ENCODE results near the gene C19orf53.

DNA sequence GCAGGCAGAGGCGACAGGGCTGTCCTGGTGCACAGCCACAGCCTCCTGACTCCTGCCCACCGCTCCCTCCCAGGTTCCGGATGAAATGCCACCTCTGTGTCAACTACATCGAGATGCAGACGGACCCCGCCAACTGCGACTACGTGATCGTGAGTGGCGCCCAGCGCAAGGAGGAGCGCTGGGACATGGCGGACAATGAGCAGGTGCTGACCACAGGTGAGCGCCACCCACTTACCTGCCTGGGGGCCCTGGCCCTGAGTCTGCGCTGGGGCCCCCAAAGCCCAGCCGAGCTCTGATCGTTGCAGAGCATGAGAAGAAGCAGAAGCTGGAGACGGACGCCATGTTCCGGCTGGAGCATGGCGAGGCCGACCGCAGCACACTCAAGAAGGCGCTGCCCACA, 15.5 kb upstream of the C19orf53 start:
- TF ChIP-seq LEF1 (IDR thresholded peaks at IDR 0.05; ENCODE audit: borderline replicate concordance): no peak
- TF ChIP-seq ZNF384 (IDR thresholded peaks at IDR 0.05): no peak
- TF ChIP-seq SP1 (IDR thresholded peaks at IDR 0.05): no peak
- no peak for TF ChIP-seq TARDBP (IDR thresholded peaks at IDR 0.05)
- TF ChIP-seq, protein P1, sequence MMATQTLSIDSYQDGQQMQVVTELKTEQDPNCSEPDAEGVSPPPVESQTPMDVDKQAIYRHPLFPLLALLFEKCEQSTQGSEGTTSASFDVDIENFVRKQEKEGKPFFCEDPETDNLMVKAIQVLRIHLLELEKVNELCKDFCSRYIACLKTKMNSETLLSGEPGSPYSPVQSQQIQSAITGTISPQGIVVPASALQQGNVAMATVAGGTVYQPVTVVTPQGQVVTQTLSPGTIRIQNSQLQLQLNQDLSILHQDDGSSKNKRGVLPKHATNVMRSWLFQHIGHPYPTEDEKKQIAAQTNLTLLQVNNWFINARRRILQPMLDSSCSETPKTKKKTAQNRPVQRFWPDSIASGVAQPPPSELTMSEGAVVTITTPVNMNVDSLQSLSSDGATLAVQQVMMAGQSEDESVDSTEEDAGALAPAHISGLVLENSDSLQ (IDR thresholded peaks at IDR 0.05): no peak
- TF ChIP-seq HDGF (IDR thresholded peaks at IDR 0.05; ENCODE audit: borderline replicate concordance): no peak
- TF ChIP-seq BHLHE40 (IDR thresholded peaks at IDR 0.05; ENCODE audit: borderline replicate concordance): no peak
- no peak for TF ChIP-seq ARNT (IDR thresholded peaks at IDR 0.05)
- TF ChIP-seq FOXA1 (IDR thresholded peaks at IDR 0.05): no peak
- no peak for TF ChIP-seq NFRKB (IDR thresholded peaks at IDR 0.05)
- TF ChIP-seq SUZ12 (IDR thresholded peaks at IDR 0.05): no peak
